ENCODE data around the gene TTC34.

Gene TTC34

DNA sequence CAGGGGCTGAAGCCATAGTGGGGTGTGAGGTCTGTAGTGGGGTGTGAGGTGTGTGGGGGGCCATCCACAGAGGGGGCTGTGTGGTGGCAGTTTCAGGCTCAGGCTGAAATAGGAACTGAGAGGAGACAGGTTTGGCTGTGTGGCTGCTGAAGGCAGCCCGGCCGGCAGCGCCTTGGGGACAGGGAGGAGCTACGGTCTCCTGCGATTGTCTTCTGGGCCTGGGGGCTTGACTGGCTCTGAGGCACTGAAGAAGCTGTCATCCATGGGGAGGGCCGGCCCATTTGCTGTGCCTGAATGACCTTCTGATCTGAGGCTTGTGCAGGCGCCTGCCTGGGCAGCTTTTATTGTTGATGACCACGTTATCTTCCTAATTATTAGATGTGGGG is 10.0 kb upstream of the TTC34 start:
- H3K4me2 ChIP-seq (ENCODE audit: low read length): no peak overlapping the region
- H4K91ac ChIP-seq (ENCODE audit: low read depth, low read length): no peak overlapping the region
- no peak overlapping the region for H2BK5ac ChIP-seq (ENCODE audit: low read depth, low read length, poor library complexity)
- no peak overlapping the region for H4K8ac ChIP-seq (ENCODE audit: low read depth, low read length)
- DNase-seq: no peak
- H2BK12ac ChIP-seq (ENCODE audit: low read length): no peak overlapping the region
- H2AK5ac ChIP-seq (ENCODE audit: low read length): no peak overlapping the region
- H3K23ac ChIP-seq (ENCODE audit: low read length): no peak overlapping the region
- no peak overlapping the region for H2AFZ ChIP-seq (ENCODE audit: insufficient read depth, low read length, poor library complexity)
- H3K4me1 ChIP-seq (ENCODE audit: control insufficient read depth in 1 of 2, insufficient read depth in 2 of 2, low read length in 2 of 2): no peaks in the 10 kb centered on the region
- no peak overlapping the region for H3K18ac ChIP-seq (ENCODE audit: low read length)
- no peak overlapping the region for H3K14ac ChIP-seq (ENCODE audit: low read length)
- H2BK120ac ChIP-seq (ENCODE audit: insufficient read depth, low read length, poor library complexity): no peak overlapping the region
- no peaks in the 10 kb centered on the region for H3K79me2 ChIP-seq (ENCODE audit: control insufficient read depth, insufficient read depth, low read length, poor library complexity)
- H3K4me3 ChIP-seq (ENCODE audit: low read depth, low read length): no peak overlapping the region
- no peaks in the 10 kb centered on the region for H3K27me3 ChIP-seq (ENCODE audit: insufficient read depth, low read length)
- no peak overlapping the region for H3K27ac ChIP-seq (ENCODE audit: low read depth, low read length)
- H3K36me3 ChIP-seq (ENCODE audit: control insufficient read depth in 1 of 2, insufficient read depth in 2 of 2, low read length in 2 of 2): no peaks in the 10 kb centered on the region
- H3K9me3 ChIP-seq (ENCODE audit: insufficient read depth, low read depth, low read length): peaks cover 67% of the 10 kb centered on the region
- no CpG with 5 or more reads among the region's 8 CpGs for WGBS (ENCODE audit: extremely low coverage, insufficient coverage, insufficient read length)
- H4K12ac ChIP-seq (ENCODE audit: low read depth, low read length): no peak overlapping the region
- H3K79me1 ChIP-seq (ENCODE audit: low read length): no peaks in the 10 kb centered on the region
- H3K9ac ChIP-seq (ENCODE audit: low read length): no peak overlapping the region
- H3K4ac ChIP-seq (ENCODE audit: low read depth, low read length): no peak overlapping the region

DNA sequence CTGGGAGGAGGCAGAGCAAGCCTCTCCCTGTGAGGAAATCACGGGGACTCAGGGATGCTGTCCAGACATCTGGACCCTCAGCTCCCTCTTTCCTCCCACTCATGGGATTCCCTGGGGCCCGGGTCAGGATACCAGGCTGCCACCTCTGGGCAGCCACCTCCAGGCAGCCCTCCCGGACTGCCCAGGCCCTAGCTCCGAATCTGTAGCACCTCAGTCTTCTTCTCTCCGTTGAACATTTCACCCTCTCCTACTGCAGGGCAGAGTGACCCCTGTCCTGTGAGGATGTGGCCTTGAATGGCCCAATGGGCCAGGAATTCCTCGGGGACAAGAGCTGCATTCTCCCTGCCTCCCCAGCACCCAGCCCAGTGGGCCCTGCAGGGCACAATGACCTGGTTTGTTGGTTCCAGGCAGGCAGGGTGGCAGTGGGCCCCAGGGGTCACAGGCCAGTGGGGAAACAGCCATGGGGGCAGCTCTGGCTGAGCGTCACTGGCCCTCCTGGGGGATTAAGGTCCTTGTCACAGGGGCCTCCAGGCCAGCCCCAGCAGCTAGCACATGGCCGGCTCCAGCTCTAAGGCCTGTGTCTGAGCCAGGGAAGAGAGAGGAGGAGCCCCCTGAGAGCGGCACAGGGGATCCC is 9.5 kb upstream of the TTC34 start:
- Histone ChIP-seq H3K14ac (ENCODE audit: low read length) (no peak overlapping the region), H3K9me3 (ENCODE audit: insufficient read depth, low read depth, low read length) (peaks cover 65% of the 10 kb centered on the region), H2BK5ac (ENCODE audit: low read depth, low read length, poor library complexity) (no peak overlapping the region), H3K4me3 (ENCODE audit: low read depth, low read length) (no peak overlapping the region), H3K23ac (ENCODE audit: low read length) (no peak overlapping the region), H2AK5ac (ENCODE audit: low read length) (no peak overlapping the region), H3K18ac (ENCODE audit: low read length) (no peak overlapping the region), H4K91ac (ENCODE audit: low read depth, low read length) (no peak overlapping the region), H3K9ac (ENCODE audit: low read length) (no peak overlapping the region), H3K36me3 (ENCODE audit: control insufficient read depth in 1 of 2, insufficient read depth in 2 of 2, low read length in 2 of 2) (no peaks in the 10 kb centered on the region), H3K79me2 (ENCODE audit: control insufficient read depth, insufficient read depth, low read length, poor library complexity) (no peaks in the 10 kb centered on the region), H2AFZ (ENCODE audit: insufficient read depth, low read length, poor library complexity) (no peak overlapping the region), H3K4me1 (ENCODE audit: control insufficient read depth in 1 of 2, insufficient read depth in 2 of 2, low read length in 2 of 2) (no peaks in the 10 kb centered on the region), H2BK12ac (ENCODE audit: low read length) (no peak overlapping the region), H3K27ac (ENCODE audit: low read depth, low read length) (no peak overlapping the region), H3K4me2 (ENCODE audit: low read length) (no peak overlapping the region), H3K27me3 (ENCODE audit: insufficient read depth, low read length) (no peaks in the 10 kb centered on the region), H3K79me1 (ENCODE audit: low read length) (no peaks in the 10 kb centered on the region), H2BK120ac (ENCODE audit: insufficient read depth, low read length, poor library complexity) (no peak overlapping the region), H4K12ac (ENCODE audit: low read depth, low read length) (no peak overlapping the region), H3K4ac (ENCODE audit: low read depth, low read length) (no peak overlapping the region), H4K8ac (ENCODE audit: low read depth, low read length) (no peak overlapping the region)
- DNase-seq: no peak
- no CpG with 5 or more reads among the region's 9 CpGs for WGBS (ENCODE audit: extremely low coverage, insufficient coverage, insufficient read length)

GRCh38 chr1:2810281-2810680 is 8.8 kb upstream of the TTC34 start:
- no peak overlapping the region for H2BK120ac ChIP-seq (ENCODE audit: insufficient read depth, low read length, poor library complexity)
- no peak overlapping the region for H3K4me2 ChIP-seq (ENCODE audit: low read length)
- peaks cover 69% of the 10 kb centered on the region for H3K9me3 ChIP-seq (ENCODE audit: insufficient read depth, low read depth, low read length)
- H3K14ac ChIP-seq (ENCODE audit: low read length): no peak overlapping the region
- no peak for DNase-seq
- H4K8ac ChIP-seq (ENCODE audit: low read depth, low read length): no peak overlapping the region
- H3K4me1 ChIP-seq (ENCODE audit: control insufficient read depth in 1 of 2, insufficient read depth in 2 of 2, low read length in 2 of 2): no peaks in the 10 kb centered on the region
- no peak overlapping the region for H3K4ac ChIP-seq (ENCODE audit: low read depth, low read length)
- no peak overlapping the region for H3K4me3 ChIP-seq (ENCODE audit: low read depth, low read length)
- H3K23ac ChIP-seq (ENCODE audit: low read length): no peak overlapping the region
- no peak overlapping the region for H3K9ac ChIP-seq (ENCODE audit: low read length)
- H2BK12ac ChIP-seq (ENCODE audit: low read length): no peak overlapping the region
- no peak overlapping the region for H4K12ac ChIP-seq (ENCODE audit: low read depth, low read length)
- no peak overlapping the region for H2AFZ ChIP-seq (ENCODE audit: insufficient read depth, low read length, poor library complexity)
- H3K79me2 ChIP-seq (ENCODE audit: control insufficient read depth, insufficient read depth, low read length, poor library complexity): no peaks in the 10 kb centered on the region
- no peaks in the 10 kb centered on the region for H3K79me1 ChIP-seq (ENCODE audit: low read length)
- no CpG with 5 or more reads among the region's 15 CpGs for whole genome bisulfite sequencing (ENCODE audit: extremely low coverage, insufficient coverage, insufficient read length)
- no peak overlapping the region for H4K91ac ChIP-seq (ENCODE audit: low read depth, low read length)
- H3K36me3 ChIP-seq (ENCODE audit: control insufficient read depth in 1 of 2, insufficient read depth in 2 of 2, low read length in 2 of 2): no peaks in the 10 kb centered on the region
- H3K27ac ChIP-seq (ENCODE audit: low read depth, low read length): no peak overlapping the region
- no peak overlapping the region for H2AK5ac ChIP-seq (ENCODE audit: low read length)
- H3K27me3 ChIP-seq (ENCODE audit: insufficient read depth, low read length): no peaks in the 10 kb centered on the region
- no peak overlapping the region for H3K18ac ChIP-seq (ENCODE audit: low read length)
- H2BK5ac ChIP-seq (ENCODE audit: low read depth, low read length, poor library complexity): no peak overlapping the region

DNA sequence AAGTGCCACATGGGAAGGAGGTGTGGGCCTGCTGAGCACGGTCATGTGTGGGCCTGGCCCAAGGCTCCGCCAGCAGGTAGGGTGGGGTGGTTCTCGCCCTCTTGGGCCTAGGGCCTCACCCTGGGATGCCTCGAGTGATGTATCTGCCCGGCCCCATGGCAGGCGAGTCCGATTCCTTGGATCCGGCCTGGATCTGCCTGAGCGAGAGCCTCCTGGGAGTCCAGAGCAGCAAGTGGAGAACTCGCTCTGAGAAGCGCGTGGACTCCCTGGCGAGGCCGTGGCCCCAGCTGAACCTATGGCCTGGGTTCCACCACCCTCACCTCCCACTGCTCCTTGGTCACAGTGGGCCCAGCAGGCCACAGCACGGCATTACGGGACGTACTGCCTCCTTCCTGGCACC is 8.2 kb upstream of the TTC34 start:
- no peak overlapping the region for H2BK5ac ChIP-seq (ENCODE audit: low read depth, low read length, poor library complexity)
- no peak overlapping the region for H3K4me2 ChIP-seq (ENCODE audit: low read length)
- no peak overlapping the region for H4K8ac ChIP-seq (ENCODE audit: low read depth, low read length)
- no peaks in the 10 kb centered on the region for H3K4me1 ChIP-seq (ENCODE audit: control insufficient read depth in 1 of 2, insufficient read depth in 2 of 2, low read length in 2 of 2)
- H4K12ac ChIP-seq (ENCODE audit: low read depth, low read length): no peak overlapping the region
- H2BK12ac ChIP-seq (ENCODE audit: low read length): no peak overlapping the region
- H2BK120ac ChIP-seq (ENCODE audit: insufficient read depth, low read length, poor library complexity): no peak overlapping the region
- H2AFZ ChIP-seq (ENCODE audit: insufficient read depth, low read length, poor library complexity): no peak overlapping the region
- H4K91ac ChIP-seq (ENCODE audit: low read depth, low read length): no peak overlapping the region
- no peak for DNase-seq
- no peak overlapping the region for H3K9ac ChIP-seq (ENCODE audit: low read length)
- H3K23ac ChIP-seq (ENCODE audit: low read length): no peak overlapping the region
- WGBS (ENCODE audit: extremely low coverage, insufficient coverage, insufficient read length): no CpG with 5 or more reads among the region's 17 CpGs
- no peak overlapping the region for H3K4ac ChIP-seq (ENCODE audit: low read depth, low read length)
- H2AK5ac ChIP-seq (ENCODE audit: low read length): no peak overlapping the region
- no peaks in the 10 kb centered on the region for H3K36me3 ChIP-seq (ENCODE audit: control insufficient read depth in 1 of 2, insufficient read depth in 2 of 2, low read length in 2 of 2)
- no peaks in the 10 kb centered on the region for H3K27me3 ChIP-seq (ENCODE audit: insufficient read depth, low read length)
- no peak overlapping the region for H3K27ac ChIP-seq (ENCODE audit: low read depth, low read length)
- H3K14ac ChIP-seq (ENCODE audit: low read length): no peak overlapping the region
- no peaks in the 10 kb centered on the region for H3K79me1 ChIP-seq (ENCODE audit: low read length)
- H3K9me3 ChIP-seq (ENCODE audit: insufficient read depth, low read depth, low read length): peaks cover 68% of the 10 kb centered on the region
- no peak overlapping the region for H3K18ac ChIP-seq (ENCODE audit: low read length)
- H3K79me2 ChIP-seq (ENCODE audit: control insufficient read depth, insufficient read depth, low read length, poor library complexity): no peaks in the 10 kb centered on the region
- H3K4me3 ChIP-seq (ENCODE audit: low read depth, low read length): peak overlapping the region; percentile 44
